Esophagus muscularis mucosa (tissue), 4 donors: ENCODE results near the gene LHB. TPM values are rescaled to one million over a fixed set of nuclear protein-coding genes. Genes with fewer than 3 reads are reported as not detected.
"Not testable (repeated sequence)": the region's sequence is repeated elsewhere in the genome, so short reads cannot be mapped to it uniquely, and the experiment has no call there.

Experiments used
- DNase-seq: peaks from one replicate; pipeline ENCODE4 v3.0.0-alpha.2; 2017; ENCODE audit errors: extremely low spot score
- H3K27ac ChIP-seq, 4 donors: fragments of 200-600 bp; sonication (generic); replicated peaks in 1 of 4; 1 replicate in 3 of 4; 2 replicates in 1 of 4; pipeline ENCODE4 v1.5.1; 2016 to 2019; ENCODE audit warnings: mild to moderate bottlenecking in 1 of 4
- H3K27me3 ChIP-seq, 4 donors: fragments of 200-600 bp; sonication (generic); one replicate each; pipeline versions ENCODE4 v1.5.1 to v1.6.0; 2016 to 2019
- H3K36me3 ChIP-seq, 4 donors: fragments of 200-600 bp; sonication (generic); one replicate each; pipeline ENCODE4 v1.5.1; 2016 to 2019
- H3K4me1 ChIP-seq, 4 donors: fragments of 200-600 bp; sonication (generic); one replicate each; pipeline ENCODE4 v1.5.1; 2016 to 2019
- H3K4me3 ChIP-seq, 4 donors: fragments of 200-600 bp; sonication (generic); 1 replicate in 2 of 4; 2 replicates in 2 of 4; pipeline ENCODE4 v1.5.1; 2016 to 2019; ENCODE audit warnings: mild to moderate bottlenecking in 4 of 4, moderate library complexity in 1 of 4
- H3K9me3 ChIP-seq, 4 donors: fragments of 200-600 bp; sonication (generic); 1 replicate in 3 of 4; 2 replicates in 1 of 4; pipeline ENCODE4 v1.5.1; 2016 to 2019
- CTCF ChIP-seq, 3 experiments: fragments of 200-600 bp in 2 of 3; fragments of 450-650 bp in 1 of 3; sonication (generic) in 2 of 3; IDR thresholded peaks; one replicate each; pipeline ENCODE4 v1.5.1; 2017 to 2019; ENCODE audit warnings: antibody characterized with exemption in 3 of 3, mild to moderate bottlenecking in 2 of 3, moderate library complexity in 1 of 3
- EP300 ChIP-seq: sonication (generic); formaldehyde crosslinking; IDR thresholded peaks from one replicate; pipeline ENCODE4 v1.6.1; 2017; ENCODE audit warnings: antibody characterized with exemption
- POLR2A ChIP-seq: fragments of 450-650 bp; IDR thresholded peaks from one replicate; pipeline ENCODE4 v1.6.1; 2017; ENCODE audit warnings: antibody characterized with exemption, moderate library complexity, mild to moderate bottlenecking, low read depth
- POLR2AphosphoS5 ChIP-seq, 2 donors: sonication (generic); formaldehyde crosslinking; IDR thresholded peaks; one replicate each; pipeline ENCODE4 v1.6.1; 2017; ENCODE audit warnings: antibody characterized with exemption in 2 of 2
- WGBS: methylation state at CpG from one replicate; pipeline ENCODE4 v1.1.5; 2018; 5-methylcytosine and 5-hydroxymethylcytosine counted together
- intact Hi-C: fragments of 100-400 bp; cut with DNase I; formaldehyde crosslinking; loops from one replicate; pipeline ENCODE4 v1.15.1; 2023
- total RNA-seq, 4 donors: library from RNA; depleted of rRNA; stranded (reverse); fragments of >200 nt; gene quantifications; one replicate each; pipeline versions ENCODE4 v1.1.0 to v1.2.1, GENCODE V29; 2016

Gene LHB
- total RNA-seq, 4 donors from 2014 or later: not detected

- Histone ChIP-seq H3K4me1 (peaks cover 16 to 27% (median 25%) of the 10 kb centered on the region in 4 donors), H3K4me3 (peak overlapping the region; percentile 53 to 63 (median 60)), H3K27ac (no peak overlapping the region), H3K36me3 (no peaks in the 10 kb centered on the region), H3K27me3 (peaks cover 0 to 36% (median 9%) of the 10 kb centered on the region in 4 donors), H3K9me3 (no peaks in the 10 kb centered on the region)
- intact Hi-C loops: no loop called here
- DNase-seq: no peak
- WGBS: 3% methylated on average over 5 of the region's 63 CpGs
- TF ChIP-seq CTCF (IDR thresholded peaks at IDR 0.05): peak; percentile 36 to 41 (median 39)
- TF ChIP-seq POLR2A: no peak
- TF ChIP-seq POLR2AphosphoS5 (IDR thresholded peaks at IDR 0.05): peak in 1 of 2 donors; percentile 27
- TF ChIP-seq EP300: no peak
Observed at GRCh38 chr19:49056101-49056901, 39.4 kb upstream of the LHB start.

GRCh38 chr19:49050376-49051033, 33.6 kb upstream of the LHB start:
- H3K36me3 ChIP-seq, intact Hi-C loops, H3K9me3 ChIP-seq, H3K27ac ChIP-seq, DNase-seq, H3K4me3 ChIP-seq, H3K27me3 ChIP-seq, H3K4me1 ChIP-seq: not testable (repeated sequence)
- 85% methylated on average over 7 of the region's 24 CpGs for WGBS

GRCh38 chr19:49049834-49050233, 32.9 kb upstream of the LHB start:
- H3K4me3 ChIP-seq, DNase-seq, H3K27ac ChIP-seq, H3K36me3 ChIP-seq, intact Hi-C loops, H3K27me3 ChIP-seq, H3K9me3 ChIP-seq, H3K4me1 ChIP-seq: not testable (repeated sequence)
- whole genome bisulfite sequencing: 62% methylated on average over 3 of the region's 4 CpGs

GRCh38 chr19:49049011-49049410, 32.1 kb upstream of the LHB start, which contains the start of gene CGB8:
Gene CGB8 (minus strand): TSS chr19:49049111. CDS start chr19:49048739, 372 bp downstream.
- intact Hi-C loops, H3K9me3 ChIP-seq, H3K4me1 ChIP-seq, H3K36me3 ChIP-seq, H3K27me3 ChIP-seq, DNase-seq, H3K27ac ChIP-seq, H3K4me3 ChIP-seq: not testable (repeated sequence)
- 70% methylated on average over 4 of the region's 12 CpGs for WGBS

GRCh38 chr19:49043548-49043947, 26.7 kb upstream of the LHB start, which contains the start of gene CGB5:
Gene CGB5 (plus strand): TSS chr19:49043848. CDS start chr19:49044210, 362 bp downstream.
- H3K4me3 ChIP-seq, DNase-seq, intact Hi-C loops, H3K27me3 ChIP-seq, H3K4me1 ChIP-seq, H3K27ac ChIP-seq, H3K36me3 ChIP-seq, H3K9me3 ChIP-seq: not testable (repeated sequence)
- 79% methylated on average over 12 of the region's 15 CpGs for WGBS

- H3K4me1 ChIP-seq, H3K36me3 ChIP-seq, H3K9me3 ChIP-seq, H3K4me3 ChIP-seq, intact Hi-C loops, H3K27ac ChIP-seq, H3K27me3 ChIP-seq, DNase-seq: not testable (repeated sequence)
- WGBS: 67% methylated on average over 1 of the region's 4 CpGs
Observed at GRCh38 chr19:49042666-49043065, 25.8 kb upstream of the LHB start.

- H3K4me3 ChIP-seq: no peak overlapping the region
- intact Hi-C loops: no loop called here
- H3K27me3 ChIP-seq: no peaks in the 10 kb centered on the region
- WGBS: 80% methylated on average over 15 of the region's 17 CpGs
- no peaks in the 10 kb centered on the region for H3K36me3 ChIP-seq
- no peaks in the 10 kb centered on the region for H3K4me1 ChIP-seq
- TF ChIP-seq CTCF (IDR thresholded peaks at IDR 0.05): no peak
- no peak for TF ChIP-seq EP300
- TF ChIP-seq POLR2A: no peak
- TF ChIP-seq POLR2AphosphoS5 (IDR thresholded peaks at IDR 0.05): no peak
- DNase-seq: no peak
- H3K9me3 ChIP-seq: no peaks in the 10 kb centered on the region
- H3K27ac ChIP-seq: no peak overlapping the region
Observed at GRCh38 chr19:49042177-49042576, 25.3 kb upstream of the LHB start.

GRCh38 chr19:49039736-49040135, 22.8 kb upstream of the LHB start:
- H3K4me1 ChIP-seq, H3K36me3 ChIP-seq, H3K4me3 ChIP-seq, intact Hi-C loops, H3K9me3 ChIP-seq, DNase-seq, H3K27ac ChIP-seq, H3K27me3 ChIP-seq: not testable (repeated sequence)
- WGBS: 81% methylated on average over 9 of the region's 9 CpGs

- DNase-seq, H3K4me1 ChIP-seq, intact Hi-C loops, H3K27me3 ChIP-seq, H3K36me3 ChIP-seq, H3K27ac ChIP-seq, H3K4me3 ChIP-seq, H3K9me3 ChIP-seq: not testable (repeated sequence)
- WGBS: 85% methylated on average over 14 of the region's 26 CpGs
Observed at GRCh38 chr19:49038557-49039276, 21.8 kb upstream of the LHB start.
